Vagina (tissue), 2 donors: ENCODE data around the gene DNAH1.

Experiments
- POLR2A ChIP-seq, 2 donors: fragments of 450-650 bp; IDR thresholded peaks; one replicate each; pipeline ENCODE4 v1.6.1; 2017; ENCODE audit warnings: antibody characterized with exemption in 2 of 2, mild to moderate bottlenecking in 2 of 2, moderate library complexity in 2 of 2
- POLR2AphosphoS5 ChIP-seq, 2 donors: sonication (generic); formaldehyde crosslinking; IDR thresholded peaks; one replicate each; pipeline ENCODE4 v1.9.0; 2017; ENCODE audit warnings: antibody characterized with exemption in 2 of 2, mild to moderate bottlenecking in 2 of 2, low read depth in 1 of 2; ENCODE audit not compliant: insufficient read depth in 1 of 2
- TF ChIP-seq, protein P1 (sequence below), 3 experiments: fragments of 450-650 bp in 2 of 3; fragments of 200-600 bp in 1 of 3; sonication (generic) in 1 of 3; IDR thresholded peaks; one replicate each; pipeline ENCODE4 v1.5.1; 2017 to 2019; ENCODE audit warnings: antibody characterized with exemption in 3 of 3, mild to moderate bottlenecking in 2 of 3, moderate library complexity in 2 of 3

DNA sequence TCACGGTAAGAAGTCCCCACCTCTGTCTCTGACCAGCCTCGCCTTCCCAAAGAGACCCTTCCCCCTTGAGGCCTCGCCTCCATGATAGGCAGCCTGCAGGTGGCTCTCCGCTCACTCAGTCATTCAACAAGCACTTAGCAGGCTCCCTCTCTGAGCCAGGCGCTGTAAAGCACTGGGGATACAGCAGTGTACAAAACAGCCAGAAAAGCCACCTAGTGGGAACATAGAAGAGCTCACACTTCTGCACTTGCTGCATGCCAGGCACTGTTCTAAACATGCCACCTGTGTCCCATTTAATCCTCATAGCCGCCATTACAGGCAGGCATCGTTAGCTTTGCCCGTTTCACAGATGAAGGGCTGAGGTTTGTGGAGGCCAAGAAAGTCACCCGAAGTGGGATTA lies 72.8 kb downstream of the DNAH1 start:
- TF ChIP-seq, protein P1, sequence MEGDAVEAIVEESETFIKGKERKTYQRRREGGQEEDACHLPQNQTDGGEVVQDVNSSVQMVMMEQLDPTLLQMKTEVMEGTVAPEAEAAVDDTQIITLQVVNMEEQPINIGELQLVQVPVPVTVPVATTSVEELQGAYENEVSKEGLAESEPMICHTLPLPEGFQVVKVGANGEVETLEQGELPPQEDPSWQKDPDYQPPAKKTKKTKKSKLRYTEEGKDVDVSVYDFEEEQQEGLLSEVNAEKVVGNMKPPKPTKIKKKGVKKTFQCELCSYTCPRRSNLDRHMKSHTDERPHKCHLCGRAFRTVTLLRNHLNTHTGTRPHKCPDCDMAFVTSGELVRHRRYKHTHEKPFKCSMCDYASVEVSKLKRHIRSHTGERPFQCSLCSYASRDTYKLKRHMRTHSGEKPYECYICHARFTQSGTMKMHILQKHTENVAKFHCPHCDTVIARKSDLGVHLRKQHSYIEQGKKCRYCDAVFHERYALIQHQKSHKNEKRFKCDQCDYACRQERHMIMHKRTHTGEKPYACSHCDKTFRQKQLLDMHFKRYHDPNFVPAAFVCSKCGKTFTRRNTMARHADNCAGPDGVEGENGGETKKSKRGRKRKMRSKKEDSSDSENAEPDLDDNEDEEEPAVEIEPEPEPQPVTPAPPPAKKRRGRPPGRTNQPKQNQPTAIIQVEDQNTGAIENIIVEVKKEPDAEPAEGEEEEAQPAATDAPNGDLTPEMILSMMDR (IDR thresholded peaks at IDR 0.05) = no peak
- TF ChIP-seq POLR2A (IDR thresholded peaks at IDR 0.05) = no peak
- TF ChIP-seq POLR2AphosphoS5 (IDR thresholded peaks at IDR 0.05; ENCODE audit: insufficient read depth in 1 of 2, low read depth in 1 of 2) = no peak
